K562 (cell line): Measurements from ENCODE around the gene VARS1. TPM values are rescaled to one million over a fixed set of nuclear protein-coding genes. Genes with fewer than 3 reads are reported as not detected.

ENCODE experiments used
- ATF2 ChIP-seq: sonication (generic); formaldehyde crosslinking; IDR thresholded peaks from 2 replicates; pipeline ENCODE4 v1.8.1; 2022; ENCODE audit warnings: missing genetic modification reagents
- CCAR2 ChIP-seq: fragments of 200-400 bp; formaldehyde crosslinking; IDR thresholded peaks from 2 replicates; pipeline ENCODE4 v1.6.1; 2017; ENCODE audit warnings: mild to moderate bottlenecking, low read depth, low read length
- E2F3 ChIP-seq: fragments of 250-450 bp; sonication (Bioruptor Pico); IDR thresholded peaks from 2 replicates; pipeline ENCODE4 v1.4.0; 2020; ENCODE audit warnings: mild to moderate bottlenecking
- ESRRB ChIP-seq: fragments of 250-450 bp; sonication (Bioruptor Pico); IDR thresholded peaks from 2 replicates; pipeline ENCODE4 v1.5.0; 2020; ENCODE audit warnings: mild to moderate bottlenecking, moderate library complexity, borderline replicate concordance
- EZH2 ChIP-seq: IDR thresholded peaks from 2 replicates; pipeline ENCODE4 v1.6.1; 2012; ENCODE audit warnings: low read depth, mild to moderate bottlenecking, inconsistent platforms, low read length, borderline replicate concordance
- FOXP1 ChIP-seq: sonication (generic); formaldehyde crosslinking; IDR thresholded peaks from 2 replicates; pipeline ENCODE4 v1.8.0; 2022; ENCODE audit warnings: mild to moderate bottlenecking, missing genetic modification reagents
- GABPB1 ChIP-seq: sonication (generic); formaldehyde crosslinking; IDR thresholded peaks from 2 replicates; pipeline ENCODE4 v1.8.0; 2022; ENCODE audit warnings: mild to moderate bottlenecking, missing genetic modification reagents
- HLTF ChIP-seq: fragments of 450-650 bp; IDR thresholded peaks from 2 replicates; pipeline ENCODE4 v1.6.1; 2016
- KAT8 ChIP-seq: fragments of 450-650 bp; IDR thresholded peaks from 2 replicates; pipeline ENCODE4 v1.6.1; 2016; ENCODE audit warnings: low read depth, mild to moderate bottlenecking
- LARP7 ChIP-seq: fragments of 450-650 bp; IDR thresholded peaks from 2 replicates; pipeline ENCODE4 v1.6.1; 2016
- MTF1 ChIP-seq: fragments of 250-450 bp; sonication (Bioruptor Pico); IDR thresholded peaks from 2 replicates; pipeline ENCODE4 v1.9.0; 2021; ENCODE audit warnings: moderate library complexity, mild to moderate bottlenecking, inconsistent platforms, borderline replicate concordance
- POLR2AphosphoS2 ChIP-seq: IDR thresholded peaks from 2 replicates; pipeline ENCODE4 v1.6.1; 2012; ENCODE audit warnings: low read length, improper control_type of control experiment
- POLR3G ChIP-seq: IDR thresholded peaks from 2 replicates; pipeline ENCODE4 v1.6.1; 2011; ENCODE audit not compliant: insufficient read length, insufficient replicate concordance; ENCODE audit errors: extremely low read depth
- PRDM10 ChIP-seq: fragments of 450-650 bp; IDR thresholded peaks from 2 replicates; pipeline ENCODE4 v1.6.1; 2018; ENCODE audit not compliant: partially characterized antibody
- PTRF ChIP-seq: fragments of 450-650 bp; IDR thresholded peaks from 2 replicates; pipeline ENCODE4 v1.6.1; 2016; ENCODE audit warnings: mild to moderate bottlenecking, missing genetic modification characterization, missing compliant biosample characterization
- SAP30 ChIP-seq: fragments of 200-600 bp; sonication (generic); IDR thresholded peaks from 2 replicates; pipeline ENCODE4 v1.6.1; 2012; ENCODE audit warnings: borderline replicate concordance, low read depth, mild to moderate bottlenecking, moderate library complexity, low read length, control low read depth, inconsistent platforms; ENCODE audit not compliant: insufficient read depth, poor library complexity, severe bottlenecking
- SRF ChIP-seq, 2 experiments: fragments of 250-450, 450-650 bp in 1 of 2; sonication (Bioruptor Pico) in 1 of 2; sonication (generic) in 1 of 2; formaldehyde crosslinking; IDR thresholded peaks; 2 replicates each; pipeline versions ENCODE4 v1.5.0 to v1.5.1; 2020 to 2022; ENCODE audit warnings: mild to moderate bottlenecking in 1 of 2, missing genetic modification reagents in 1 of 2
- YY1 ChIP-seq, 3 experiments: IDR thresholded peaks; 2 replicates each; pipeline ENCODE4 v1.6.1; 2011; ENCODE audit warnings: low read length in 2 of 3, mild to moderate bottlenecking in 2 of 3, moderate library complexity in 2 of 3, borderline replicate concordance in 1 of 3, control low read depth in 1 of 3, low read depth in 1 of 3; ENCODE audit not compliant: insufficient read depth in 3 of 3, insufficient replicate concordance in 2 of 3, control insufficient read depth in 1 of 3, insufficient read length in 1 of 3; ENCODE audit errors: extremely low read depth in 1 of 3
- ZNF224 ChIP-seq: sonication (generic); formaldehyde crosslinking; IDR thresholded peaks from 2 replicates; pipeline ENCODE4 v1.8.0; 2022; ENCODE audit warnings: mild to moderate bottlenecking, missing genetic modification reagents
- ZNF445 ChIP-seq: fragments of 250-450 bp; sonication (Bioruptor Pico); IDR thresholded peaks from 2 replicates; pipeline ENCODE4 v1.4.0; 2020; ENCODE audit warnings: low read depth, mild to moderate bottlenecking, moderate library complexity
- ZNF655 ChIP-seq: fragments of 250-450 bp; sonication (Bioruptor Pico); IDR thresholded peaks from 2 replicates; pipeline ENCODE4 v1.5.0; 2021
- ZNF696 ChIP-seq: fragments of 250-450 bp; sonication (Bioruptor Pico); conservative IDR thresholded peaks from 2 replicates; pipeline ENCODE4 v1.4.0; 2020; ENCODE audit warnings: mild to moderate bottlenecking, moderate library complexity
- polyA plus RNA-seq, 8 experiments: library from polyadenylated mRNA; depleted of rRNA in 4 of 8; stranded (reverse) in 5 of 8; unstranded in 3 of 8; fragments of >200 nt; fragmentation: Nextera tagmentation in 2 of 8; fragmentation: Illumina TruSeq in 1 of 8; extraction: Ambion mirVana in 2 of 8; extraction: Trizol in 1 of 8; gene quantifications; 2 replicates each; pipeline versions ENCODE4 v1.2.1 to v1.2.3, GENCODE V29; 2011 to 2014; ENCODE audit warnings: inconsistent platforms in 1 of 8, missing spikeins in 1 of 8
- total RNA-seq, 7 experiments: library from RNA; depleted of rRNA in 6 of 7; stranded (reverse); fragments of >200 nt in 6 of 7; fragmentation: Illumina TruSeq in 2 of 7; extraction: Trizol in 2 of 7; gene quantifications; 2 replicates each; pipeline versions ENCODE4 v1.2.1 to v1.2.3, GENCODE V29; 2011 to 2021; ENCODE audit warnings: low replicate concordance in 1 of 7

Gene VARS1
- total and polyA plus RNA-seq, 9 of the 15 experiments (the other 6 are each of a cell fraction or from before 2014, with no cell fraction given): 2.9 to 488 (median 130) TPM

GRCh38 chr6:31814677-31815024 lies 19.1 kb upstream of the VARS1 start (continued):
- TF ChIP-seq E2F3 (peak; percentile 60; the same call in 1 of the 2 replicates), LARP7 (no peak), POLR2AphosphoS2 (no peak), EZH2 (no peak), KAT8 (no peak), ESRRB (no peak), SAP30 (no peak), ZNF696 (CRISPR knock-in tag) (no peak), CCAR2 (no peak), FOXP1 (no peak; the same call in 1 of the 2 replicates), SRF (CRISPR knock-in tag; IDR thresholded peaks at IDR 0.05) (peak; percentile 73 to 92; a peak in 3 of 4 replicates), PTRF (tag) (no peak), MTF1 (CRISPR knock-in tag) (no peak), ATF2 (CRISPR knock-in tag) (no peak), ZNF655 (CRISPR knock-in tag) (no peak), GABPB1 (CRISPR knock-in tag) (no peak), ZNF445 (CRISPR knock-in tag) (peak; percentile 60; the same call in 1 of the 2 replicates), HLTF (no peak), ZNF224 (CRISPR knock-in tag) (no peak), POLR3G (no peak), YY1 (IDR thresholded peaks at IDR 0.05; ENCODE audit: borderline replicate concordance in 1 of 3, control insufficient read depth in 1 of 3, extremely low read depth in 1 of 3, insufficient read depth in 3 of 3, insufficient read length in 1 of 3, insufficient replicate concordance in 2 of 3, low read depth in 1 of 3, low read length in 2 of 3) (peak; percentile 30 to 90 (median 76)), PRDM10 (peak; percentile 97)
